Activated CD4-positive, alpha-beta memory T cell treated with anti-CD3 and anti-CD28 coated beads, Interleukin-2, amount 10 ng/mL, durations not matched to agents 7 days and 5 days (primary cell): ENCODE data around the gene SOWAHA. TPM values are rescaled to one million over a fixed set of nuclear protein-coding genes. Genes with fewer than 3 reads are reported as not detected.

Experiments
- CTCF ChIA-PET: fragments of 350-600 bp; sonication (Branson Sonifier 250); formaldehyde crosslinking; loops from one replicate; lab custom pipeline; 2021; ENCODE audit warnings: antibody characterized with exemption, inconsistent platforms; lab: Charles Lee
- POLR2A ChIA-PET: fragments of 350-600 bp; sonication (Branson Sonifier 250); formaldehyde crosslinking; loops from one replicate; lab custom pipeline; 2021; ENCODE audit warnings: antibody characterized with exemption; lab: Charles Lee
- DNase-seq: peaks from one replicate; pipeline ENCODE4 v3.0.0-alpha.2; 2020
- H3K27ac Mint-ChIP-seq: one replicate; pipeline ENCODE4 v1.8.0; 2021; ENCODE audit warnings: mild to moderate bottlenecking, mixed read lengths
- H3K27me3 Mint-ChIP-seq: one replicate; pipeline ENCODE4 v1.8.0; 2021; ENCODE audit warnings: mixed read lengths
- H3K36me3 Mint-ChIP-seq: one replicate; pipeline ENCODE4 v1.8.0; 2021; ENCODE audit warnings: low read depth, mixed read lengths
- H3K4me1 Mint-ChIP-seq: one replicate; pipeline ENCODE4 v1.8.0; 2021; ENCODE audit warnings: mixed read lengths
- H3K4me3 Mint-ChIP-seq: one replicate; pipeline ENCODE4 v1.8.0; 2021; ENCODE audit warnings: mild to moderate bottlenecking, mixed read lengths
- H3K9me3 Mint-ChIP-seq: one replicate; pipeline ENCODE4 v1.8.0; 2021; ENCODE audit warnings: mixed read lengths
- total RNA-seq, 2 experiments: library from RNA; stranded (reverse); gene quantifications; one replicate each; pipeline ENCODE4 v1.2.3, GENCODE V29; 2021

Gene SOWAHA
- total RNA-seq, 2 experiments from 2014 or later, result not detected

GRCh38 chr5:132814503-132815294 lies 1.6 kb downstream of the SOWAHA start:
- DNase-seq, result no peak
- H3K9me3 Mint-ChIP-seq, result no peaks in the 10 kb centered on the region
- ChIA-PET CTCF (interaction anchor here (1.4 to 5.5 kb wide), 2 partner anchors 13 to 288 kb away, joined by 9 to 36 read pairs; partner anchors contain the start of gene SHROOM1), POLR2A (interaction anchor here (1.1 to 1.4 kb wide), 2 partner anchors 9 to 67 kb away, joined by 3 to 4 read pairs; partner anchors contain the start of gene CCNI2)
- H3K27ac Mint-ChIP-seq, result no peak overlapping the region
- H3K4me1 Mint-ChIP-seq, result peaks cover 16% of the 10 kb centered on the region
- peak overlapping the region; percentile 38 for H3K4me3 Mint-ChIP-seq
- peaks cover 50% of the 10 kb centered on the region for H3K27me3 Mint-ChIP-seq
- H3K36me3 Mint-ChIP-seq, result no peaks in the 10 kb centered on the region

GRCh38 chr5:132815454-132815853 lies 2.4 kb downstream of the SOWAHA start:
- no peaks in the 10 kb centered on the region for H3K9me3 Mint-ChIP-seq
- H3K27ac Mint-ChIP-seq, result no peak overlapping the region
- DNase-seq, result no peak
- peak overlapping the region; percentile 38 for H3K4me3 Mint-ChIP-seq
- ChIA-PET POLR2A (no interaction called here), CTCF (interaction anchor here (5.5 kb wide), 1 partner anchor 13 kb away, joined by 36 read pairs; the partner anchor contains the start of gene SHROOM1)
- peaks cover 22% of the 10 kb centered on the region for H3K4me1 Mint-ChIP-seq
- H3K27me3 Mint-ChIP-seq, result peaks cover 51% of the 10 kb centered on the region
- H3K36me3 Mint-ChIP-seq, result no peaks in the 10 kb centered on the region

- no peak overlapping the region for H3K4me3 Mint-ChIP-seq
- no peak overlapping the region for H3K27ac Mint-ChIP-seq
- peaks cover 44% of the 10 kb centered on the region for H3K27me3 Mint-ChIP-seq
- POLR2A ChIA-PET, result no interaction called here
- no peaks in the 10 kb centered on the region for H3K36me3 Mint-ChIP-seq
- no peaks in the 10 kb centered on the region for H3K9me3 Mint-ChIP-seq
- DNase-seq, result no peak
- H3K4me1 Mint-ChIP-seq, result peaks cover 23% of the 10 kb centered on the region
- CTCF ChIA-PET, result interaction anchor here (5.5 kb wide), 1 partner anchor 12 kb away, joined by 36 read pairs; the partner anchor contains the start of gene SHROOM1
Measured at GRCh38 chr5:132816083-132816482, 3.0 kb downstream of the SOWAHA start.

GRCh38 chr5:132816554-132816953 lies 3.5 kb downstream of the SOWAHA start:
- POLR2A ChIA-PET, result no interaction called here
- Mint-ChIP-seq H3K4me1 (peaks cover 23% of the 10 kb centered on the region), H3K4me3 (no peak overlapping the region), H3K9me3 (no peaks in the 10 kb centered on the region), H3K36me3 (no peaks in the 10 kb centered on the region), H3K27me3 (peaks cover 40% of the 10 kb centered on the region), H3K27ac (no peak overlapping the region)
- CTCF ChIA-PET, result interaction anchor here (1.2 to 5.8 kb wide), 3 partner anchors 12 to 289 kb away, joined by 3 to 78 read pairs (median 36); partner anchors contain the start of gene SHROOM1
- no peak for DNase-seq

- Mint-ChIP-seq H3K4me3 (no peak overlapping the region), H3K4me1 (peaks cover 23% of the 10 kb centered on the region), H3K9me3 (no peaks in the 10 kb centered on the region), H3K27ac (no peak overlapping the region), H3K27me3 (peaks cover 40% of the 10 kb centered on the region), H3K36me3 (no peaks in the 10 kb centered on the region)
- ChIA-PET CTCF (interaction anchor here (1.2 to 5.8 kb wide), 5 partner anchors 11 to 290 kb away, joined by 3 to 78 read pairs (median 3); partner anchors contain the start of gene SHROOM1), POLR2A (no interaction called here)
- no peak for DNase-seq
Measured at GRCh38 chr5:132817011-132817410, 3.9 kb downstream of the SOWAHA start.

GRCh38 chr5:132819468-132819867 lies 6.4 kb downstream of the SOWAHA start:
- no peak overlapping the region for H3K4me3 Mint-ChIP-seq
- H3K36me3 Mint-ChIP-seq, result no peaks in the 10 kb centered on the region
- H3K9me3 Mint-ChIP-seq, result no peaks in the 10 kb centered on the region
- peaks cover 38% of the 10 kb centered on the region for H3K27me3 Mint-ChIP-seq
- no peak overlapping the region for H3K27ac Mint-ChIP-seq
- no peak for DNase-seq
- POLR2A ChIA-PET, result interaction anchor here (1.0 to 1.5 kb wide), 2 partner anchors 291 to 352 kb away, joined by 3 to 5 read pairs; no protein-coding TSS in a partner anchor
- CTCF ChIA-PET, result interaction anchor here (0.6 to 5.8 kb wide), 43 partner anchors 9 to 452 kb away, joined by 3 to 78 read pairs (median 4); partner anchors contain the start of genes CCNI2, GDF9, SEPTIN8 and SHROOM1
- H3K4me1 Mint-ChIP-seq, result peaks cover 15% of the 10 kb centered on the region

- CTCF ChIA-PET, result interaction anchor here (0.6 to 5.8 kb wide), 60 partner anchors 9 to 453 kb away, joined by 3 to 78 read pairs (median 4); partner anchors contain the start of genes CCNI2, GDF9, SEPTIN8 and SHROOM1
- Mint-ChIP-seq H3K27me3 (peaks cover 39% of the 10 kb centered on the region), H3K36me3 (no peaks in the 10 kb centered on the region), H3K4me3 (no peak overlapping the region), H3K4me1 (peaks cover 14% of the 10 kb centered on the region), H3K9me3 (no peaks in the 10 kb centered on the region), H3K27ac (no peak overlapping the region)
- DNase-seq, result peak; percentile 92
- POLR2A ChIA-PET, result interaction anchor here (1.5 kb wide), 1 partner anchor 292 kb away, joined by 5 read pairs; no protein-coding TSS in a partner anchor
Measured at GRCh38 chr5:132820162-132820754, 7.2 kb downstream of the SOWAHA start.

GRCh38 chr5:132821350-132821749 lies 8.2 kb downstream of the SOWAHA start:
- Mint-ChIP-seq H3K4me1 (peaks cover 14% of the 10 kb centered on the region), H3K36me3 (no peaks in the 10 kb centered on the region), H3K27ac (no peak overlapping the region), H3K4me3 (no peak overlapping the region), H3K27me3 (peaks cover 41% of the 10 kb centered on the region), H3K9me3 (no peaks in the 10 kb centered on the region)
- CTCF ChIA-PET, result interaction anchor here (0.7 to 5.8 kb wide), 17 partner anchors 9 to 435 kb away, joined by 3 to 78 read pairs (median 7); partner anchors contain the start of genes GDF9 and SHROOM1
- POLR2A ChIA-PET, result no interaction called here
- DNase-seq, result no peak

GRCh38 chr5:132821791-132822190 lies 8.7 kb downstream of the SOWAHA start:
- ChIA-PET CTCF (interaction anchor here (0.7 to 5.8 kb wide), 6 partner anchors 8 to 435 kb away, joined by 3 to 78 read pairs (median 6); partner anchors contain the start of genes GDF9 and SHROOM1), POLR2A (no interaction called here)
- DNase-seq, result no peak
- Mint-ChIP-seq H3K27ac (no peak overlapping the region), H3K36me3 (no peaks in the 10 kb centered on the region), H3K4me1 (peaks cover 14% of the 10 kb centered on the region), H3K27me3 (peaks cover 44% of the 10 kb centered on the region), H3K9me3 (no peaks in the 10 kb centered on the region), H3K4me3 (no peak overlapping the region)

GRCh38 chr5:132822650-132823480 lies 9.8 kb downstream of the SOWAHA start:
- H3K27me3 Mint-ChIP-seq, result peaks cover 55% of the 10 kb centered on the region
- H3K27ac Mint-ChIP-seq, result no peak overlapping the region
- H3K36me3 Mint-ChIP-seq, result no peaks in the 10 kb centered on the region
- H3K9me3 Mint-ChIP-seq, result no peaks in the 10 kb centered on the region
- POLR2A ChIA-PET, result interaction anchor here (1.2 to 1.4 kb wide), 2 partner anchors 9 to 326 kb away, joined by 4 read pairs; partner anchors contain the start of gene SOWAHA
- CTCF ChIA-PET, result interaction anchor here (1.1 to 1.2 kb wide), 2 partner anchors 12 to 14 kb away, joined by 4 to 5 read pairs; no protein-coding TSS in a partner anchor
- peaks cover 14% of the 10 kb centered on the region for H3K4me1 Mint-ChIP-seq
- no peak overlapping the region for H3K4me3 Mint-ChIP-seq
- DNase-seq, result no peak

- DNase-seq, result no peak
- H3K9me3 Mint-ChIP-seq, result no peaks in the 10 kb centered on the region
- H3K27me3 Mint-ChIP-seq, result peaks cover 59% of the 10 kb centered on the region
- peaks cover 14% of the 10 kb centered on the region for H3K4me1 Mint-ChIP-seq
- H3K27ac Mint-ChIP-seq, result no peak overlapping the region
- H3K4me3 Mint-ChIP-seq, result no peak overlapping the region
- CTCF ChIA-PET, result interaction anchor here (0.7 to 1.1 kb wide), 2 partner anchors 12 to 76 kb away, joined by 3 to 4 read pairs; partner anchors contain the start of gene CCNI2
- no peaks in the 10 kb centered on the region for H3K36me3 Mint-ChIP-seq
- POLR2A ChIA-PET, result interaction anchor here (1.2 to 1.4 kb wide), 2 partner anchors 10 to 327 kb away, joined by 4 read pairs; partner anchors contain the start of gene SOWAHA
Measured at GRCh38 chr5:132823481-132824050, 10.5 kb downstream of the SOWAHA start.
